Measurements from ENCODE around the gene RERE. TPM values are rescaled to one million over a fixed set of nuclear protein-coding genes. Genes with fewer than 3 reads are reported as not detected.

Gene RERE
- total RNA-seq, 1 experiment from 2014 or later, result 161 TPM

DNA sequence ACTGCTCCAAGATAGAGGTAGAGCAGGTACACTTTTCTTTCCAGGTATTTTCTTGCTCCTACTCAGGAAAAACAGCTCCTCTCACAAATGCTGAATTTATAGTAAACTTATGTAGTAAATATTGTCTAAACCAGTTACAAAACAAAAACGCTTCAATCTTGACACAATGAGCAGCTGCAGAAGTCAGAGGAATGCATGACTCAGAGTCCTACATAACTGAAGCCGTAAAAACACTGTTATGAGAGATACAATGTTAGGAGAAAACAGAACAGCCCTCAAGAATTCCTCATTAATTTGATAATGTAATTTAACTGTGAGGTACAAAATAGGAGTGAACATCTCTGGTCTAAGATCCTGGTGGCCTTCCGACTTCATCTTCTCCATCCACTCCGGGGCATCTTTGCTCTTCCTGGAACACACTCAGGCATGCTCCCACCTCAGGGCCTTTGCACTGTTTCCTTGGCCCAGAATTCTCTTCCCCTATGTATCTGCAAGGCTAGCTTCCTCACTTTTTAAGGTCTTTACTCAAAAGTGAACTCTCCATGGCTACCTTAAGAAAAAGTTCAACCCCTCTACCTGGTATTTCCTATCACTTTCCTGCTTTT, 361.0 kb downstream of the RERE start:
- Mint-ChIP-seq H3K36me3 (0 out of 2 replicates have a peak, but pooled peaks cover 3% of the 10 kb centered on the region), H3K4me3 (no peak overlapping the region), H3K27me3 (ENCODE audit: low read depth) (no peaks in the 10 kb centered on the region), H3K27ac (peak overlapping the region; percentile 64), H3K9me3 (no peaks in the 10 kb centered on the region), H3K4me1 (peaks cover 48% of the 10 kb centered on the region)
- POLR2A ChIA-PET, result no interaction called here
- CTCF ChIA-PET, result interaction anchor here (1.3 kb wide), 1 partner anchor 13 kb away, joined by 4 read pairs; no protein-coding TSS in a partner anchor
- ATAC-seq (no peak), DNase-seq (ENCODE audit: low spot score) (no peak)
- TF ChIP-seq, protein P1, sequence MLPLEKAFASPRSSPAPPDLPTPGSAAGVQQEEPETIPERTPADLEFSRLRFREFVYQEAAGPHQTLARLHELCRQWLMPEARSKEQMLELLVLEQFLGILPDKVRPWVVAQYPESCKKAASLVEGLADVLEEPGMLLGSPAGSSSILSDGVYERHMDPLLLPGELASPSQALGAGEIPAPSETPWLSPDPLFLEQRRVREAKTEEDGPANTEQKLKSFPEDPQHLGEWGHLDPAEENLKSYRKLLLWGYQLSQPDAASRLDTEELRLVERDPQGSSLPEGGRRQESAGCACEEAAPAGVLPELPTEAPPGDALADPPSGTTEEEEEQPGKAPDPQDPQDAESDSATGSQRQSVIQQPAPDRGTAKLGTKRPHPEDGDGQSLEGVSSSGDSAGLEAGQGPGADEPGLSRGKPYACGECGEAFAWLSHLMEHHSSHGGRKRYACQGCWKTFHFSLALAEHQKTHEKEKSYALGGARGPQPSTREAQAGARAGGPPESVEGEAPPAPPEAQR (CRISPR knock-in tag; IDR thresholded peaks at IDR 0.05), result no peak
- TF ChIP-seq ZNF232 (CRISPR knock-in tag; IDR thresholded peaks at IDR 0.05) (no peak), SMAD4 (CRISPR knock-in tag; IDR thresholded peaks at IDR 0.05) (no peak), FOXJ3 (CRISPR knock-in tag; IDR thresholded peaks at IDR 0.05; ENCODE audit: borderline replicate concordance) (no peak), ZNF416 (CRISPR knock-in tag; IDR thresholded peaks at IDR 0.05) (no peak), MXD4 (CRISPR knock-in tag; IDR thresholded peaks at IDR 0.05; ENCODE audit: borderline replicate concordance) (no peak), FOXP1 (CRISPR knock-in tag; IDR thresholded peaks at IDR 0.05; ENCODE audit: borderline replicate concordance) (no peak), SOX15 (CRISPR knock-in tag; IDR thresholded peaks at IDR 0.05) (no peak), IRF2 (CRISPR knock-in tag; IDR thresholded peaks at IDR 0.05; ENCODE audit: borderline replicate concordance, low read depth) (no peak), ELF4 (CRISPR knock-in tag; IDR thresholded peaks at IDR 0.05; ENCODE audit: low read depth) (no peak), OVOL2 (CRISPR knock-in tag; IDR thresholded peaks at IDR 0.05; ENCODE audit: borderline replicate concordance) (no peak), GTF2I (CRISPR knock-in tag; conservative IDR thresholded peaks at IDR 0.05) (no peak)
- TF ChIP-seq, protein P2, sequence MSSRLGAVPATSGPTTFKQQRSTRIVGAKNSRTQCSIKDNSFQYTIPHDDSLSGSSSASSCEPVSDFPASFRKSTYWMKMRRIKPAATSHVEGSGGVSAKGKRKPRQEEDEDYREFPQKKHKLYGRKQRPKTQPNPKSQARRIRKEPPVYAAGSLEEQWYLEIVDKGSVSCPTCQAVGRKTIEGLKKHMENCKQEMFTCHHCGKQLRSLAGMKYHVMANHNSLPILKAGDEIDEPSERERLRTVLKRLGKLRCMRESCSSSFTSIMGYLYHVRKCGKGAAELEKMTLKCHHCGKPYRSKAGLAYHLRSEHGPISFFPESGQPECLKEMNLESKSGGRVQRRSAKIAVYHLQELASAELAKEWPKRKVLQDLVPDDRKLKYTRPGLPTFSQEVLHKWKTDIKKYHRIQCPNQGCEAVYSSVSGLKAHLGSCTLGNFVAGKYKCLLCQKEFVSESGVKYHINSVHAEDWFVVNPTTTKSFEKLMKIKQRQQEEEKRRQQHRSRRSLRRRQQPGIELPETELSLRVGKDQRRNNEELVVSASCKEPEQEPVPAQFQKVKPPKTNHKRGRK (CRISPR knock-in tag; IDR thresholded peaks at IDR 0.05; ENCODE audit: borderline replicate concordance), result no peak
- TF ChIP-seq, protein P3, sequence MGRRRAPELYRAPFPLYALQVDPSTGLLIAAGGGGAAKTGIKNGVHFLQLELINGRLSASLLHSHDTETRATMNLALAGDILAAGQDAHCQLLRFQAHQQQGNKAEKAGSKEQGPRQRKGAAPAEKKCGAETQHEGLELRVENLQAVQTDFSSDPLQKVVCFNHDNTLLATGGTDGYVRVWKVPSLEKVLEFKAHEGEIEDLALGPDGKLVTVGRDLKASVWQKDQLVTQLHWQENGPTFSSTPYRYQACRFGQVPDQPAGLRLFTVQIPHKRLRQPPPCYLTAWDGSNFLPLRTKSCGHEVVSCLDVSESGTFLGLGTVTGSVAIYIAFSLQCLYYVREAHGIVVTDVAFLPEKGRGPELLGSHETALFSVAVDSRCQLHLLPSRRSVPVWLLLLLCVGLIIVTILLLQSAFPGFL (CRISPR knock-in tag; IDR thresholded peaks at IDR 0.05; ENCODE audit: borderline replicate concordance), result no peak

DNA sequence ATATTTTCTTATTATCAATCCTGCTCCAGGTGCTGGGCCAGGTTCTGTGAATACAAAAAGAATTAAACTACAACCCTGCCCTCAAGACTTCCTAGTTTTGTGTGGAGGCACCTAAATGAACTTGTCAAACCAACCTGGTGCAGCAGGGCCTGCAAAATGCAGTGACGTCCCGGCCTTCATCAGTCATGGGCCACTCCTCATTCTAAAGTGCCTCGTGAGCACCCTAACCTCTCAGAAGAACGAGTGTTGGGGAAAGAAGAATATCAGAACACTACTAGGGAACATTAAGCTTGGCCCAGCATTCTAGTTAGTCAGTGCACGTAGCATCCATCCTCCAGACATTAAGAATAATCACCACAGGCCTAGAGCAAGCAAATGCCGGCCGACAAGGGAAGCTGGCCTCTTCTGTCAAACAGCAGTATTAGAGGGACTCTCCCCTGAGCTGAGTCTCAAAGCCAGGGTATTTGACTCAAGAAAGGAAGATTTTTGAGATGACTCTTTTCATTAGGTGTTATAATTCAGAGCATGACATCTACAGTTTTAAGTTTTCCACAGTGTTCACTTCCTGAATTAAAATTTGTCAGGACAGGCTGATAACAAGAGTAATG, 361.6 kb downstream of the RERE start:
- CTCF ChIA-PET, result interaction anchor here (1.0 to 1.3 kb wide), 2 partner anchors 12 kb away, joined by 4 read pairs; no protein-coding TSS in a partner anchor
- no peak overlapping the region for H3K4me3 Mint-ChIP-seq
- TF ChIP-seq OVOL2 (CRISPR knock-in tag; IDR thresholded peaks at IDR 0.05; ENCODE audit: borderline replicate concordance), result no peak
- TF ChIP-seq, protein P4, sequence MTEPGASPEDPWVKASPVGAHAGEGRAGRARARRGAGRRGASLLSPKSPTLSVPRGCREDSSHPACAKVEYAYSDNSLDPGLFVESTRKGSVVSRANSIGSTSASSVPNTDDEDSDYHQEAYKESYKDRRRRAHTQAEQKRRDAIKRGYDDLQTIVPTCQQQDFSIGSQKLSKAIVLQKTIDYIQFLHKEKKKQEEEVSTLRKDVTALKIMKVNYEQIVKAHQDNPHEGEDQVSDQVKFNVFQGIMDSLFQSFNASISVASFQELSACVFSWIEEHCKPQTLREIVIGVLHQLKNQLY (CRISPR knock-in tag; IDR thresholded peaks at IDR 0.05), result no peak
- TF ChIP-seq, protein P5, sequence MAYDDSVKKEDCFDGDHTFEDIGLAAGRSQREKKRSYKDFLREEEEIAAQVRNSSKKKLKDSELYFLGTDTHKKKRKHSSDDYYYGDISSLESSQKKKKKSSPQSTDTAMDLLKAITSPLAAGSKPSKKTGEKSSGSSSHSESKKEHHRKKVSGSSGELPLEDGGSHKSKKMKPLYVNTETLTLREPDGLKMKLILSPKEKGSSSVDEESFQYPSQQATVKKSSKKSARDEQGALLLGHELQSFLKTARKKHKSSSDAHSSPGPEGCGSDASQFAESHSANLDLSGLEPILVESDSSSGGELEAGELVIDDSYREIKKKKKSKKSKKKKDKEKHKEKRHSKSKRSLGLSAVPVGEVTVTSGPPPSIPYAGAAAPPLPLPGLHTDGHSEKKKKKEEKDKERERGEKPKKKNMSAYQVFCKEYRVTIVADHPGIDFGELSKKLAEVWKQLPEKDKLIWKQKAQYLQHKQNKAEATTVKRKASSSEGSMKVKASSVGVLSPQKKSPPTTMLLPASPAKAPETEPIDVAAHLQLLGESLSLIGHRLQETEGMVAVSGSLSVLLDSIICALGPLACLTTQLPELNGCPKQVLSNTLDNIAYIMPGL (CRISPR knock-in tag; IDR thresholded peaks at IDR 0.05), result no peak
- no peak for TF ChIP-seq RORB (CRISPR knock-in tag; IDR thresholded peaks at IDR 0.05)
- no peak for TF ChIP-seq TEAD4 (CRISPR knock-in tag; IDR thresholded peaks at IDR 0.05)
- TF ChIP-seq, protein P6, sequence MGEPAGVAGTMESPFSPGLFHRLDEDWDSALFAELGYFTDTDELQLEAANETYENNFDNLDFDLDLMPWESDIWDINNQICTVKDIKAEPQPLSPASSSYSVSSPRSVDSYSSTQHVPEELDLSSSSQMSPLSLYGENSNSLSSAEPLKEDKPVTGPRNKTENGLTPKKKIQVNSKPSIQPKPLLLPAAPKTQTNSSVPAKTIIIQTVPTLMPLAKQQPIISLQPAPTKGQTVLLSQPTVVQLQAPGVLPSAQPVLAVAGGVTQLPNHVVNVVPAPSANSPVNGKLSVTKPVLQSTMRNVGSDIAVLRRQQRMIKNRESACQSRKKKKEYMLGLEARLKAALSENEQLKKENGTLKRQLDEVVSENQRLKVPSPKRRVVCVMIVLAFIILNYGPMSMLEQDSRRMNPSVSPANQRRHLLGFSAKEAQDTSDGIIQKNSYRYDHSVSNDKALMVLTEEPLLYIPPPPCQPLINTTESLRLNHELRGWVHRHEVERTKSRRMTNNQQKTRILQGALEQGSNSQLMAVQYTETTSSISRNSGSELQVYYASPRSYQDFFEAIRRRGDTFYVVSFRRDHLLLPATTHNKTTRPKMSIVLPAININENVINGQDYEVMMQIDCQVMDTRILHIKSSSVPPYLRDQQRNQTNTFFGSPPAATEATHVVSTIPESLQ (CRISPR knock-in tag; IDR thresholded peaks at IDR 0.05), result no peak
- TF ChIP-seq, protein P7, sequence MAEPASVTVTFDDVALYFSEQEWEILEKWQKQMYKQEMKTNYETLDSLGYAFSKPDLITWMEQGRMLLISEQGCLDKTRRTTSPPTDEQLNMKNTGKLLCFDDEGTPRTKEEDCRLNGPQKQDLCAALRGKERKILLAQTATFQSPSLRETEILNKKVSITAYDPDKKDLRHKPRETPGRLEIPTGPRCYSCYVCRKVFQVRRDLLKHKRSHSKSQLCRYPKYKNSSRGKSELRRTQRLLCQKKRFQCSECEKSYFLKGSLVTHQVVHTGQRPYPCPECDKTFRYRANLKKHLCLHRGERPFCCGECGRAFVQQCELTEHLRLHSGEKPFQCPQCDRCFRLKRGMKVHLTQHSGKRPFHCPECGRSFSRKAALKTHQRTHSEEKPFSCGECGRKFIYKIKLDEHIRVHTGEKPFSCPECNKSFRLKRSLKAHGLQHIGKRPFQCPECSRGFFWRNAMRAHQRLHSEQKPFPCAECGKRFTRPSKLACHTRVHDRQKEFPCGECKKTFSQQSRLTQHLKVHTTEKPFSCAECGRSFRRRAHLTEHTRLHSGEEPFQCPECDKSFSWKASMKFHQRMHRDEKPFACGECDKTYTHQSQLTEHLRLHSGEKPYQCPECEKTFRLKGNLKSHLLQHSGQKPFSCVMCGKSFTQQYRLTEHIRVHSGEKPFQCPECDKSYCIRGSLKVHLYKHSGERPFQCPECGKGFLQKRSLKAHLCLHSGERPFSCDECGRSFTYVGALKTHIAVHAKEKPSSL (CRISPR knock-in tag; conservative IDR thresholded peaks at IDR 0.05), result no peak
- TF ChIP-seq, protein P2 (CRISPR knock-in tag; IDR thresholded peaks at IDR 0.05; ENCODE audit: borderline replicate concordance), result no peak
- no peak for TF ChIP-seq ATF1 (CRISPR knock-in tag; IDR thresholded peaks at IDR 0.05)

More for the DNA sequence above, 361.6 kb downstream of the RERE start:
- ATAC-seq (no peak), DNase-seq (ENCODE audit: low spot score) (no peak)
- Mint-ChIP-seq H3K27ac (peak overlapping the region; percentile 64), H3K27me3 (ENCODE audit: low read depth) (no peaks in the 10 kb centered on the region), H3K4me1 (peaks cover 43% of the 10 kb centered on the region), H3K9me3 (no peaks in the 10 kb centered on the region), H3K36me3 (0 out of 2 replicates have a peak, but pooled peaks cover 3% of the 10 kb centered on the region)
- POLR2A ChIA-PET, result no interaction called here

Data from WTC11 (cell line).